HG02970 (cell line): ENCODE results near the gene EXOC2.
"Not testable (repeated sequence)": the region's sequence is repeated elsewhere in the genome, so short reads cannot be mapped to it uniquely, and the experiment has no call there.

ENCODE experiments used
- ATAC-seq: cut with Tn5 transposase; IDR thresholded peaks from one replicate; pipeline ENCODE4 v1.9.1; 2021; ENCODE audit warnings: mild to moderate bottlenecking, moderate library complexity, moderate number of reproducible peaks; ENCODE audit not compliant: unreplicated experiment, low FRiP score

EXOC2 gene

DNA sequence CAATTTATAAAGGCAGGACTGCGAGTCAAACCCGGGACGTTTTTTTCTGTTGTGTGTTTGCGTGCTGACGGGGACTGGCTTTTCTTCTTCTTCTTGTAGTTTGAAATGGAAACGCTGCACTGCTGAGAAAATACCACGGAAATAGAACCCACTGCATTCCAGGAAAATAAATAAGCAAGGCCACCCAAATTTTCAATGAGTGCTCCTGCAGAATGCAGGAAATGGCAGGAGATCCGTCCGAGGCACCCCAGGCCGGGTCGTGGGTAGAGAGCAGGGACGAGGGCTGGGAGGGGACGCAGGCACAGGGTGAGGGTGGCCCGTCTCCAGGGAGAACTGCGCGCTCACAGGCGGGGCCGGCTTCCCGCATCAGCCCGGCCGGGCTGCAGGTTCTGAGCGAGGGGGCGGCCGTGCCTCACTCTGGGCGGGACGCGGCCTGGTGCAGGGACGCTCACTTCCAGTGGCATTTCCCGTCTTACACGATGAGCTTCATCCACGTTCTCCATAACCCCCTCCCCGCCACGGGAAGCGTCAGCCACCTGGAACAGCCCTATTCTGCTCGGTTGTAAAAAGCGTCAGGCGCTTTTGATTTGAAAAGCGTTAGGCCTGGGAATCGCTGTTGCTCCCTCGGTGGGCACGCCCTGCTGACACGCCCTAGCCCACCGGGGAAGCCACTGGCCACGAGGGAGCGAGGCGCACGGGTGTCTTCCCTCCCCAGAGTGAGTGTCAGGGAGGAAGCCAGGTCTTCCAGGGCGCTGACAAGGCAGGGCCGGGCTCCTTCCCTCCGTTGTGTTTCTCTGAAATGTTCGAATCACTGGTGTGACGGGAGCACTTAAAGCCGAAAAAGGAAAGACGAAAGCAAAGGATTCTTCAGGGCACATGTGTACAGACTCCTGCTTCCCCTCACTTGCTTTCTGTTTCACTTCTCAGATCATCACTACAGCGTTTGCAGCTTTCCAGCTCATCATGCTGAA lies 17.9 kb upstream of the EXOC2 start:
- ATAC-seq, result peak; percentile 60

DNA sequence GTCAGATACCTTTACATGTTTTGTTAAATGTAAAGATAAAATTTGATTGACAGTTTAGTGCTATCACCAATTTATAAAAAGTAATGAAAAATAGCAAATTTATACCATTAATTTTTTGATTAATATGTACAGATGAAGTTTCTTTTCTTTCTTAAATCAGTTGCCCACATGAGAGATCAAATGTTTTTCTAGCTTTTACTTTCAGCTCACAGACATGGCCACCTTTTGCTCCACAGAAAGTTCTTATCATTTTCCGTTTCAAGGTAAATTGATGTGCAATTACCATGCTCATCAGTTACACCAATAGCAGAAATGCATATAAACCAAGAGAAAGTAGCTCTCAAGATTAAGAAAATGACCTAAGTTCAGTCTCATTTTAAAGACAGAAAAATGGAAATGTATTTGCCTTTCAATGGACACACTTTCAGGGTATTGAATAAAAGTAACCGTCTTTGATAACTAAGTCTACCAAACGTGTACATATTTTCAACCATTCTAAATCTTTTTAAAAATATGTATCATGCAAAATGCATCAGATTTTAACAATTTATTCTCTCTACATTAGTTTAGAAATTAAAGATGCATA lies 16.6 kb upstream of the EXOC2 start:
- ATAC-seq, result no peak

DNA sequence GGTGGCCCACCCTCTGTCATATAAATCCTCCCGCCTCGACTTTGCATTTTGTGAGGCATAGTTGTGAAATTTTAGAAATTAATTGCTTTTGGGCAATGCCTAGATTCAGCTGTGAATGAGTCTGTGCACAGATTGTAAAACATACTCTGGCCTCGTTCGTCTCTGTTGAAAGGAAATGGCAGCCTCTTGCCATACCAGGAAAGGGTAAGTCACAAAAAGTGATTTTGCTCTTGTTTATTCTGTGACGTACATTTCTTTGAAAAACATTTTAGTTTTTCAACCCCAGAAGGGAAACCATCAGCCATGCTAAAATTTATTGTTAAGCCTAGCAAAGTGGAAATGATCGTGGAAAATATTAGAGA lies 15.3 kb upstream of the EXOC2 start:
- no peak for ATAC-seq

DNA sequence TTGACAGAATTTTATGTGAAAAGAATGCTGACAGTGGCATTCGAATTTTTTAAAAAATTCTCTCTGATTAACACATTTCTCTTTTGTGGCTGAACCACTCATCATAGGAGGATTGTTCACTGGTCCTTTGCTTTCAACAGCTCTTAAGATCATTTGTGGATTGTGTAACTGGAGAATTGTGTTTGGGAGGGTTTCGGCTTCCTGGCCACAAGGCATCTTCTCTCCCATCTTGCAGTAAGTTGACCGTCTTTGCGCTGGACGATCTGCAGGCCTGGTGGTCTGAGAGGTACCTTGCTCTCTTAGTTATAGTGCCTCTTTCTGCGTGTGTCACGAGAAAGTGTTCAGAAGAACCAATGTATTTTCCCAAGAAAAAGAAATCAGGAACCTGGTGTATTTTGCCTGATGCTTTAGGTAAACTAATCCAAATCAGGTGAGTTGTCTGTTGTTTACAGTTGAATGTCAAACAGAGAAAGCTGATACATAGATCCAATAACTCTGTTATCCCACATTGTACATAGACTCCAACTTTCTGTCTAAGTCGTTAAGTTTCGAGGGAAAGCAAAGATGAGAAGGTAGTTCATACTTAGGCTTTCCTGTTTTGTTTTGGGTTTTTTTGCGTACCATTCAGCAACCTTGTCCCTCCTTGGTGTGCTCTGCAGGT lies 14.8 kb upstream of the EXOC2 start:
- ATAC-seq, result no peak

DNA sequence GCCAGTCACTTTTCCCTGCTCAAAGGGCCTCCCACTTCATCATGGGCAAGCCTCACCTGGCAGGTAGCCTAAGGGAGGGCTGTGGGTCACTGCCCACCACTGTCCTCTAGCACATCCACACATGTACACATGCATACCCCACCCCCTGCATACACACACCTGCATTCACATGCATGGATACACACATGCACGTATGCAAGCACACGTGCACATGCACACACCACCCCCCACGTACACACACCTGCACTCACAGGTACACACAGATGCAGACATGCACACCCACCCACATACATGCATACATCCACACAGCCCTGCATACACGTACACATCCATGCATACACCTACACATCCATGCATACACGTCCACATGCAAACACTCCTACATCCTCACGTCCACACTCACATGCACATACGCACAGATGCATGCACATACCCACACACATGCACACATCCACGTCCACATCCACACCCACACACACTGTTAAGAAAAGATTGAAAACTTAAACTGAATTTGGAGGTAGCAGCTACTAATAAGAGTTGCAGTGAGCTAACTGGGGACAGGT lies 14.0 kb upstream of the EXOC2 start:
- ATAC-seq, result no peak

DNA sequence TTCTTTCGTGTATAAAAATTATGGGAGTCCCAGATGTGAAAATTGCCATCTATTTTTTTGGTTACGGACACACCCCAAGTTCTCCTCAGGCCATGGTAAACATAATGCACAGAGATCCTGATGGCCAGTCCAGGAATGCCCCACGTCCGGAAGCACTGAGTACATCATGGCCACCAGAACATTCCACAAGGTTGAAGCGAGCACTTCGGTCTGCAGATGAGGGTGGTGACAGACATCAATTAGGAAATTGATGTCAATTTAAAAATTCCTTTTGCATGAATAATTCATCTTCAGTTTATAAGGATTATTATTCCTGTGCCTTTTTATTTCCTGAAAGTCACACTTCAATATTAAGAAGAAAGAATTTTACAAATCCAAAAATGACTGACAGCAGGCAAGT lies 13.2 kb upstream of the EXOC2 start:
- no peak for ATAC-seq

DNA sequence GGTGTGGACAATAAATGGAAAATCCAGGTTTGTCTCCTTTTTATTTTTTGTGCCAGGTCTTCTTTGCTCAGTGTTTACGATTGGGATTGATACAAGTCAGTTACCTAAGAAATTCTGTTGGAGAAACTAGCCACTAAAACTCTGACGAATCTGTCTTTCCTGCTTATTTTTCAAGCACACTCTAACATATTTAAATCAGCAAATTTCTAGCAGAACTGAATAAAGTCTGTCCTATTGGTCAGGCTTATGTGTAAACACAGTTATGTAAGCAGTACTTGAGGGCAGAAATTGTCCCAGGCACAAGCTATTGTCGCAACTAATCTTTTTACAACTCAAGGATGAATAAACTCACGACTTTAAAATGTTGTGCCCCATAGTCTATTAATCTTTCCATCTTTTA lies 12.1 kb upstream of the EXOC2 start:
- ATAC-seq, result no peak

DNA sequence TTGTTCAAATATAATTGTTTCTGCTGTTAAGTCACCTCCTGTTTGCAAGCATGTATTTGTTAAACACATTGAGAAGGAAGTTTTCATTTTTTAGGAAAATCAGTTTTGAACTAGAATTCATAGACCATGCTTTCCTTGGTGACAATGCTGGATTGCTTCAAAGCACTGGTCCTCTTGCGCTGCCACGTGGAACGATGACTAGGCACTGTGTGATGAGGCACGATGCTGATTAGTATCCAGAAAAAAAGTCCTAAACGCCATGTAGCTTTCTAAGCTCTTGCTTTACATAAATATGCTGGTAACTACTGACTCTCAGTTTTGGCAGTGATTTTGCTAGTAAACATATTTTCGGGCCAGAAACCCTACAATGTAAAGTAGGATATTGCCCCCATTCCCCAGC lies 11.1 kb upstream of the EXOC2 start:
- no peak for ATAC-seq

DNA sequence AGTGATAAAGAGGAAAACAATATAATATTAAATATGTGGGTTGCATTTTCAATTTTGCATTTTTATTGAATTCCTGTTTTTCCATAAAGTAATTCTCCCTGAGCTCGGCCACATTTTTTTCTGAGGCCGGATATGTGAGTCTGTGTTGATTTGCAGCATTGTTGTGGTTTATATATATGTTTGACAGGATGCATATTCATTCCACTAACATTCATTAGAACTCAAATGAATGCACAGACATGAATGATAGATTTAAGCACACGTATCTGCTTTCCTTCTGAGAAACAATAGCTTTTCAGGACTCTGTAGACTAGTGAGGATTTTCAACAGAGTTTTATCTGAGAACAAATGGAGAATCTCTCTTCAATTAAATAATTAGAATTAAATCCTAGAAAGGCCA lies 10.6 kb upstream of the EXOC2 start:
- ATAC-seq, result no peak

DNA sequence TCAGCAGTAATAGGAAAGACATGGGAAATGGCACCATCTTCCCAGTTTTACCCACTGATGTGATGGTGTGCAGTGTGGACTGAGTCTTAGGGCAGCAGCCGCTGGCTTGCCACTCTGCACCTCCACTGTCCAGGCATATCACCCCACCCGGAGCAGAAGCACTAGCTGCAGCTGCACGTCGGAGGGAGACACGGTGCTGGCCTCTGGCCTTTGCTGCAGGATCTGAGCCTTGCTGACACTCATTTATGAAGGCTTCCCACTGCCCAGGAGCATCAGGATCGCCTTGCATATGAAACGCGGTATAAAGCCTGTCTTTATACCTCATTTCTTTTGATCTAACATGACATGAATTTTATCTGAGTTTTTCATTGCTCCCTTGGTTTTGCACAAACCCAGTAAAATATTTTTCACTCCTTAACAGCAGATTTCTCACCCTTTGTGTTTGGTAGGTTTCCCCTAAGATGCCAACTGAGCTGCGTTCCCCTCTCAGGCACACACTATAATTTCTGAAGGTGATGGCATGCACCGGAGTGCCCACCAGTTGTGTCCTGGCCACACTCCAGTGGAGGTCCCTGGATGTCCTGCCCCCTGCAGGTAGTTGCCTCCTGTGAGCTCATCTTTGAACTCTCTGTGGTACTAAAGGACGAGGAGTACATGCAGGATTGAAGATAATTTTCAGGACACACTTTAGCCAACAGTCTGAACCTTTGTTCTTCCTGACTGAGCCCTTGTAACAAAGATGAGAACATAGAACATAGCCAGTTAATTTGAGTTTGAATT lies 9.0 kb upstream of the EXOC2 start:
- ATAC-seq, result no peak

DNA sequence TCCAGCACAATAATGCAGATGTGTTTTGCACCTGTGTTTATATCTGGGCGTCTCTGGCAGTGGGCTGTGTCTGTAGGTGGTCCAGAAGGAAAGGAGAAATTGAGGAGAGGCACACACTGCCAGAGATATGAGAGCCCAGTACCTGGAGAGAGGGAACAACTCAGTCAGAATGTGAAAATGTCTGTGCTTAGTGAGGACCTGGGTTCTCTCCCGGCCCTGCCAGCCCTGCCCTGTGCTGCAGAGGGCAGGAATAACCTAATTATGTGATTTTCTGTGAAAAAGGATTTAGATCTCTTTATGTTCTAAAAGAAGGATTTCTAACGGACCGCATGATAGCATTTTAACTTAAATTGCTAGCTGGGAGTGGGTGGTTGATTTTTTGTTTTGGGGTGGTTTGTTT lies 8.3 kb upstream of the EXOC2 start:
- ATAC-seq, result no peak

DNA sequence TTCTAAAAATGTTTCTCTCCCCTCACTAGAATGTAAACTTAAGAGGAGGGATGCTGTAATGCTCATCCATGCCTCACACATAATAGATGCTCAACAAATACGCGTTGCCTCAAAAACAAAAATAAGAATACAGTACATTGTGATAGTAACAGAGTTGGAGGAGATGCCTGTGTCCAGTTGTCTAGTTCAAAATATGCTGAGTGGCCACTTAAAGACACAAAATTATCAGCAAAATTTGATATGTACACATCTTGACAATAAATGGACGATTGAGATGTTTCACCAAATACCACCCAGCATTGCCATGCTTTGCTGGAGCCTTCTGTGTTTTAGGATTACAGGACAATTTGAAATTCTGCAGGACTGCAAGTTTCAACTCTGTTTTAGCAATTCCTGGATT lies 7.6 kb upstream of the EXOC2 start:
- ATAC-seq, result no peak

DNA sequence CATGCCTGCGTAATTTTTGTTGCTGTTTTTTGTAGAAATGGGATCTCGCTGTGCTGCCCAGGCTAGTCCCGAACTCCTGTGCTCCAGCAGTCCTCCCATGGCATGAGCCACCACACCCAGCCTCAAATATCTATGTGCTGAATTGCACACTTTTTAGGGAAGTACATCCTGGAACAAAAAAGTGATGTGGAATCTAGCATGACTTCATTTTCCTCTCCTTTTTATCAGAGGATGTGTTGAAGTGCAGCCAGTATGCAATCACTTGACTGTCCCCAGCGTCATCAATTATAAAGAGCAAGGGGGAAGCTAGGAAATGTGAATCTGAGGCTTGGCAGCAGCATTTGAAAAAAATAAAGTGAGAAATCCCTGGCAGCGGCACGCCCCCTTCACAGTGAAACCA lies 6.4 kb upstream of the EXOC2 start:
- ATAC-seq, result no peak

DNA sequence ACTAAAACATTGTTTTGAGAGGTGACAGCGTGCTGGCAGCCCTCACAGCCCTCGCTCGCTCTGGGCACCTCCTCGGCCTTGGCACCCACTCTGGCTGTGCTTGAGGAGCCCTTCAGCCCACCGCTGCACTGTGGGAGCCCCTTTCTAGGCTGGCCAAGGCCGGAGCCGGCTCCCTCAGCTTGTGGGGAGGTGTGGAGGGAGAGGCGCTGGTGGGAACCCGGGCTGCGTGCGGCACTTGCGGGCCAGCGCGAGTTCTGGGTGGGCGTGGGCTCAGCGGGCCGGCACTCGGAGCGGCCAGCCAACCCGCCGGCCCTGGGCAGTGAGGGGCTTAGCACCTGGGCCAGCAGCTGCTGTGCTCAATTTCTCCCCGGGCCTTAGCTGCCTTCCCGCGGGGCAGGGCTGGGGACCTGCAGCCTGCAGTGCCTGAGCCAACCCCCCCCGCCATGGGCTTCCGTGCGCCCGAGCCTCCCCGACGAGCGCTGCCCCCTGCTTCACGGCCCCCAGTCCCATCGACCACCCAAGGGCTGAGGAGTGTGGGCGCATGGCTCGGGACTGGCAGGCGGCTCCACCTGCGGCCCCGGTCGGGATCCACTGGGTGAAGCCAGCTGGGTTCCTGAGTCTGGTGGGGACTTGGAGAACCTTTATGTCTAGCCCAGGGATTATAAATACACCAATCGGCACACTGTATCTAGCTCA lies 1.6 kb upstream of the EXOC2 start:
- ATAC-seq, result not testable (repeated sequence)

DNA sequence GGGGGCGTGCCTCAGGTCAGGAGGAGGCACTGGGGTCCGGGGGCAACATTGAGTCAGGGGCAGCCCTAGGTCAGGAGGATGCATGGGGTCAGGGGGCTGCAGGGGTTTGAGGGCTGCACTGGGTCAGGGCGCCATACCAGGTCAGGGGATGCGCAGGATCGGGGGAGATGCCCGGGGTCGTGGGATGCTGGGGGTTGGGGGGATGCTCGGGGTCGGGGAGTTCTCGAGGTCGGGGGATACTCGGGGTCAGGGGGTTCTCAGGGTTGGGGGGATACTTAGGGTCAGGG lies 727 bp upstream of the EXOC2 start:
- ATAC-seq, result no peak

DNA sequence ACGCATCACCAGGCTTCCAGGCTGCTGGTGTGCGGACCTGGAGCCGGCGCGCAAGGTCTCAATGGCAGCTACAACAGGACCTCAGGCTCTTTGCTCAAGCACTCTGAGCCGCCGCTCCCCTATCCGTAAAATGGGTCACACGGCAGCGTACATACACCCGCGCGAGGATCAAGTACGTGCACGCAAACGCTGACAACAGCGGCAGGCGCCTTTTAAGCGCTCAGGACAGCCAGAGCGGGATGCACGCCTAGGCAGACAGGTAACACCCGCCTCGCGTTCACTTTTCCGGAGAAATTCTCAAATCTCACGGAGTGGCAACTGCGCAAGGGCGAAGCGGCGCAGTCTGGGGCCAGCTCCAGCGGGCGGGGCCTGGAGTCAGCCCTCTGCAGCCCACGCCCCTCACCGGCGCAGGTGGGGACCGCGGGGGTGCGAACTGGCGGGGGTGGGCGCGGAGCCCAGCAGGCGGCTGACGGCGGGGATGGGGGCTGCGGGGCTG lies 535 bp downstream of the EXOC2 start:
- ATAC-seq, result peak; percentile 65

DNA sequence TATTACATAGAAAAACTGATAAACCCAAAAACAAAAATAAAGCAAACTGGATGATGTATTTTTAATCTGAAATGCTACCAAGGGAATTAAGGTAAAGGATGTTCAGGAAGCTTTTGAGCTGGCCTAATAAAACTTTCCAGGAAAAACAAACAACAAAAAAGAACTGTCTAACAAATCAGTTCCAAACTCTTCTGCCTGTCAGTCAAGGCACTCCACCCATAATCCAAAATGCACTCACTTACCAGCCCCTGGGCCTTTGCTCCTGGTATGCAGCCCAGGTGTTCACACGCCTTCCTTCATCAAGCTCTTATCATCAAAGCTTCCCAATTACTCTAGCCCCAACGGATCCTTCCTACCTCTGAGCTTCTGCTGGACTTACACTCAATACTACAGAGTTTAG lies 3.7 kb downstream of the EXOC2 start:
- no peak for ATAC-seq

DNA sequence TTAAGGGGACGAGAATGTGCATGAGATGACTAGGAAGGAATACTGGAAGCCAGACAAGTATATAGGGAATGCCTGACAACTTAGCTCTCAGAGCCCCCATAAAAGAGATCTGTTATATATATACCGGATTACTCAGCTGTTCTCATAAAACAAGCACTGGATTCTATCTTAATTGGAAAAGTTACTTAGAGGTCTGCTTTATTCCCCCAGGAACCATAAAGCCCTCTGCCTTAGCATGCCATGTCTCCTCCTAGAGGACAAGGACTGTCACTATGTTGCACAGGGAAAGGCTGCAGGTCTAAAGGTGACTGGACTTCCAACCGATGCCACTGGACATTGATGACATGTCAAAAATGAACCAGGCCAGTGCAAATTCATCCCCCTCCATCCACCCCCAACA lies 6.4 kb downstream of the EXOC2 start:
- no peak for ATAC-seq

DNA sequence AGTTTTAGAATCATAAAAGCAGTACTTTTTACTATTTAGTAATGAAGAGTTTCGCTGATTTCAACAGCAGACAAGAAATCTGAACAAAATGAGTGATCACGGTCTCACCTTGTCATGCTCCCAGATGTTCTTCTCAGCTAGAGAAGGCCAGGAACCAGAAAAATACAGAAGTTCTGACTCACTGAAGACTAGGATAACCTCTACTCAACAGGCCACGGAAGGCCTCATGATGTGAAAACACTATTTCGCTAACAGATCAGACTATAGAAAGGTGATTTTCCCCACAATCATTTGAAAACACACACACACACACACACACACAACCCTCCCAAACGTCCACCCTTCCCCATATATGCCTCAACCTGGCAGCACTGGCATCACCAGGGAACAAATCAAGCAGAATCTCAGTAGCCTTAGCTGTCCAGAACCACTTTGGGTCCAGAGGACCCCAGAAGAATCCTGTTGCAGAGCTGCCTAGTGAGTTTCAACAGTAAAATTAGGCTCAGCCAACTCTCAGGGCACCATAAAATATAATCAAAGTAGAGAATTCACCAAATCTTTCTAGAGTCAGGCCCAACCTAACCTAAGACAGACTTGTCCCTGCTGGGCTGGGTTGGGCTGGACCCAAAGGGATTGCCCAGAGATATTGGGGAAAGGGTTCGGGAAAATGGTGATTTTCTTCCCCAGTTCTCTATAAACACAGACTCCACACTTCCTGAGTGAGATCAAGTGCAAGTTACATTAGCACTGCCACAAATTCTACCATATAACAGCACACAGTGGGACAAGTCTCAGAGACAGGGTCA lies 7.9 kb downstream of the EXOC2 start:
- peak; percentile 71 for ATAC-seq
